ENCODE data around the gene TPO. TPM values are rescaled to one million over a fixed set of nuclear protein-coding genes. Genes with fewer than 3 reads are reported as not detected.

TPO gene
- not detected in 2 replicates for total RNA-seq

GRCh38 chr2:1413156-1413710 lies at the start of gene TPO:
Gene TPO, plus strand, starts transcription at chr2:1413463. Its CDS starts 946 bp downstream, at chr2:1414409.

Data from mesangial cell (primary cell).